ENCODE results near the gene PHF21B.

PHF21B gene

GRCh38 chr22:44840611-44841322, 169.0 kb downstream of the PHF21B start:
- no peak overlapping the region for H3K4me3 Mint-ChIP-seq
- H3K4me1 Mint-ChIP-seq: no peaks in the 10 kb centered on the region
- no peak for DNase-seq
- H3K27ac Mint-ChIP-seq: no peak overlapping the region
- H3K27me3 Mint-ChIP-seq: peaks cover 0 to 11% of the 10 kb centered on the region in 2 donors
- no peak for ATAC-seq (replicated peaks)
- H3K36me3 Mint-ChIP-seq: no peaks in the 10 kb centered on the region
- peaks cover 6 to 8% of the 10 kb centered on the region in 2 donors for H3K9me3 Mint-ChIP-seq

- DNase-seq: no peak
- Mint-ChIP-seq H3K36me3 (no peaks in the 10 kb centered on the region), H3K27me3 (peaks cover under 1 to 13% of the 10 kb centered on the region in 2 donors), H3K9me3 (peaks cover 4 to 6% of the 10 kb centered on the region in 2 donors), H3K27ac (no peak overlapping the region), H3K4me1 (no peaks in the 10 kb centered on the region), H3K4me3 (no peak overlapping the region)
- ATAC-seq (replicated peaks): no peak
Observed at GRCh38 chr22:44839721-44840120, 170.1 kb downstream of the PHF21B start.

GRCh38 chr22:44839061-44839460, 170.7 kb downstream of the PHF21B start:
- ATAC-seq (replicated peaks): no peak
- no peak overlapping the region for H3K4me3 Mint-ChIP-seq
- no peaks in the 10 kb centered on the region for H3K36me3 Mint-ChIP-seq
- DNase-seq: no peak
- H3K9me3 Mint-ChIP-seq: peaks cover 5 to 6% of the 10 kb centered on the region in 2 donors
- H3K27me3 Mint-ChIP-seq: peaks cover 8 to 13% of the 10 kb centered on the region in 2 donors
- H3K4me1 Mint-ChIP-seq: no peaks in the 10 kb centered on the region
- no peak overlapping the region for H3K27ac Mint-ChIP-seq

- ATAC-seq (replicated peaks) (no peak), DNase-seq (no peak)
- H3K27ac Mint-ChIP-seq: no peak overlapping the region
- H3K36me3 Mint-ChIP-seq: no peaks in the 10 kb centered on the region
- peaks cover 5 to 9% of the 10 kb centered on the region in 2 donors for H3K9me3 Mint-ChIP-seq
- no peak overlapping the region for H3K4me3 Mint-ChIP-seq
- H3K4me1 Mint-ChIP-seq: no peaks in the 10 kb centered on the region
- H3K27me3 Mint-ChIP-seq: peaks cover 12 to 13% of the 10 kb centered on the region in 2 donors
Observed at GRCh38 chr22:44838316-44839016, 171.3 kb downstream of the PHF21B start.

GRCh38 chr22:44837481-44837880, 172.3 kb downstream of the PHF21B start:
- peaks cover 7 to 9% of the 10 kb centered on the region in 2 donors for H3K9me3 Mint-ChIP-seq
- no peak overlapping the region for H3K4me3 Mint-ChIP-seq
- H3K36me3 Mint-ChIP-seq: no peaks in the 10 kb centered on the region
- H3K4me1 Mint-ChIP-seq: no peaks in the 10 kb centered on the region
- ATAC-seq (replicated peaks): peak in 1 of 2 donors; percentile 31
- peaks cover 13 to 22% of the 10 kb centered on the region in 2 donors for H3K27me3 Mint-ChIP-seq
- H3K27ac Mint-ChIP-seq: no peak overlapping the region
- no peak for DNase-seq

GRCh38 chr22:44834065-44834464, 175.7 kb downstream of the PHF21B start:
- H3K9me3 Mint-ChIP-seq: peaks cover 7 to 9% of the 10 kb centered on the region in 2 donors
- H3K27me3 Mint-ChIP-seq: peaks cover 6 to 22% of the 10 kb centered on the region in 2 donors

GRCh38 chr22:44831885-44832284, 177.9 kb downstream of the PHF21B start:
- H3K27me3 Mint-ChIP-seq: peaks cover 19 to 37% of the 10 kb centered on the region in 2 donors
- H3K27ac Mint-ChIP-seq: no peak overlapping the region
- peaks cover 7 to 9% of the 10 kb centered on the region in 2 donors for H3K9me3 Mint-ChIP-seq
- no peak overlapping the region for H3K4me3 Mint-ChIP-seq
- DNase-seq: no peak
- no peak for ATAC-seq (replicated peaks)
- no peaks in the 10 kb centered on the region for H3K4me1 Mint-ChIP-seq
- H3K36me3 Mint-ChIP-seq: no peaks in the 10 kb centered on the region

More at GRCh38 chr22:44834065-44834464, 175.7 kb downstream of the PHF21B start:
- DNase-seq (no peak), ATAC-seq (replicated peaks) (no peak)
- no peaks in the 10 kb centered on the region for H3K4me1 Mint-ChIP-seq
- H3K27ac Mint-ChIP-seq: no peak overlapping the region
- H3K36me3 Mint-ChIP-seq: no peaks in the 10 kb centered on the region
- no peak overlapping the region for H3K4me3 Mint-ChIP-seq
